Activated CD4-positive, alpha-beta T cell treated with anti-CD3 and anti-CD28 coated beads, Interleukin-2, amount 10 ng/mL, durations not matched to agents 7 days and 5 days (primary cell): ENCODE results near the gene COL13A1. TPM values are rescaled to one million over a fixed set of nuclear protein-coding genes. Genes with fewer than 3 reads are reported as not detected.

ENCODE experiments used
- CTCF ChIA-PET: fragments of 350-600 bp; sonication (Branson Sonifier 250); formaldehyde crosslinking; loops from one replicate; lab custom pipeline; 2021; ENCODE audit warnings: antibody characterized with exemption; lab: Charles Lee
- POLR2A ChIA-PET: fragments of 350-600 bp; sonication (Branson Sonifier 250); formaldehyde crosslinking; loops from one replicate; lab custom pipeline; 2021; ENCODE audit warnings: antibody characterized with exemption; lab: Charles Lee
- DNase-seq: peaks from one replicate; pipeline ENCODE4 v3.0.0-alpha.2; 2020
- H3K27ac Mint-ChIP-seq: one replicate; pipeline ENCODE4 v1.8.0; 2021; ENCODE audit warnings: mild to moderate bottlenecking, moderate library complexity, mixed read lengths
- H3K27me3 Mint-ChIP-seq: one replicate; pipeline ENCODE4 v1.8.0; 2021; ENCODE audit warnings: mixed read lengths
- H3K36me3 Mint-ChIP-seq: one replicate; pipeline ENCODE4 v1.8.0; 2021; ENCODE audit warnings: low read depth, mixed read lengths
- H3K4me1 Mint-ChIP-seq: one replicate; pipeline ENCODE4 v1.8.0; 2021; ENCODE audit warnings: mixed read lengths
- H3K4me3 Mint-ChIP-seq: one replicate; pipeline ENCODE4 v1.8.0; 2021; ENCODE audit warnings: mild to moderate bottlenecking, moderate library complexity, mixed read lengths
- H3K9me3 Mint-ChIP-seq: one replicate; pipeline ENCODE4 v1.8.0; 2021; ENCODE audit warnings: mixed read lengths
- total RNA-seq, 2 experiments: library from RNA; stranded (reverse); gene quantifications; one replicate each; pipeline ENCODE4 v1.2.3, GENCODE V29; 2021

Gene COL13A1
- total RNA-seq, 2 experiments from 2014 or later = not detected

- no peaks in the 10 kb centered on the region for H3K9me3 Mint-ChIP-seq
- ChIA-PET POLR2A (no interaction called here), CTCF (interaction anchor here (1.2 kb wide), 1 partner anchor 21 kb away, joined by 5 read pairs; no protein-coding TSS in a partner anchor)
- no peaks in the 10 kb centered on the region for H3K36me3 Mint-ChIP-seq
- no peak for DNase-seq
- peaks cover 4% of the 10 kb centered on the region for H3K27me3 Mint-ChIP-seq
- H3K4me1 Mint-ChIP-seq = no peaks in the 10 kb centered on the region
- no peak overlapping the region for H3K4me3 Mint-ChIP-seq
- H3K27ac Mint-ChIP-seq = no peak overlapping the region
Observed at GRCh38 chr10:69918036-69918435, 116.3 kb downstream of the COL13A1 start.

- Mint-ChIP-seq H3K27me3 (peaks cover 4% of the 10 kb centered on the region), H3K27ac (no peak overlapping the region), H3K4me1 (no peaks in the 10 kb centered on the region), H3K36me3 (no peaks in the 10 kb centered on the region), H3K9me3 (no peaks in the 10 kb centered on the region), H3K4me3 (no peak overlapping the region)
- DNase-seq = no peak
- ChIA-PET CTCF (no interaction called here), POLR2A (no interaction called here)
Observed at GRCh38 chr10:69919250-69919649, 117.5 kb downstream of the COL13A1 start.

GRCh38 chr10:69925111-69925510, 123.4 kb downstream of the COL13A1 start:
- Mint-ChIP-seq H3K4me3 (no peak overlapping the region), H3K36me3 (no peaks in the 10 kb centered on the region), H3K27ac (no peak overlapping the region), H3K27me3 (peaks cover 3% of the 10 kb centered on the region), H3K9me3 (no peaks in the 10 kb centered on the region), H3K4me1 (no peaks in the 10 kb centered on the region)
- no peak for DNase-seq
- ChIA-PET POLR2A (no interaction called here), CTCF (interaction anchor here (1.3 kb wide), 1 partner anchor 10 kb away, joined by 5 read pairs; no protein-coding TSS in a partner anchor)

- no peak for DNase-seq
- ChIA-PET CTCF (no interaction called here), POLR2A (no interaction called here)
- no peaks in the 10 kb centered on the region for H3K36me3 Mint-ChIP-seq
- H3K4me3 Mint-ChIP-seq = no peak overlapping the region
- H3K27me3 Mint-ChIP-seq = peaks cover 2% of the 10 kb centered on the region
- H3K4me1 Mint-ChIP-seq = no peaks in the 10 kb centered on the region
- H3K27ac Mint-ChIP-seq = no peak overlapping the region
- no peaks in the 10 kb centered on the region for H3K9me3 Mint-ChIP-seq
Observed at GRCh38 chr10:69928339-69928738, 126.6 kb downstream of the COL13A1 start.

GRCh38 chr10:69929575-69929974, 127.9 kb downstream of the COL13A1 start:
- no peak overlapping the region for H3K27ac Mint-ChIP-seq
- DNase-seq = no peak
- H3K27me3 Mint-ChIP-seq = peaks cover 2% of the 10 kb centered on the region
- H3K4me1 Mint-ChIP-seq = no peaks in the 10 kb centered on the region
- ChIA-PET POLR2A (no interaction called here), CTCF (no interaction called here)
- H3K36me3 Mint-ChIP-seq = no peaks in the 10 kb centered on the region
- H3K9me3 Mint-ChIP-seq = no peaks in the 10 kb centered on the region
- H3K4me3 Mint-ChIP-seq = no peak overlapping the region

GRCh38 chr10:69934768-69935167, 133.1 kb downstream of the COL13A1 start:
- ChIA-PET CTCF (no interaction called here), POLR2A (no interaction called here)
- DNase-seq = no peak
- Mint-ChIP-seq H3K36me3 (no peaks in the 10 kb centered on the region), H3K4me3 (no peak overlapping the region), H3K9me3 (no peaks in the 10 kb centered on the region), H3K27me3 (peaks cover 2% of the 10 kb centered on the region), H3K27ac (no peak overlapping the region), H3K4me1 (no peaks in the 10 kb centered on the region)

GRCh38 chr10:69936091-69936490, 134.4 kb downstream of the COL13A1 start:
- H3K4me3 Mint-ChIP-seq = no peak overlapping the region
- H3K27ac Mint-ChIP-seq = no peak overlapping the region
- no peaks in the 10 kb centered on the region for H3K9me3 Mint-ChIP-seq
- no peaks in the 10 kb centered on the region for H3K36me3 Mint-ChIP-seq
- ChIA-PET CTCF (no interaction called here), POLR2A (interaction anchor here (0.6 kb wide), 1 partner anchor 1122 kb away, joined by 4 read pairs; no protein-coding TSS in a partner anchor)
- H3K4me1 Mint-ChIP-seq = no peaks in the 10 kb centered on the region
- DNase-seq = no peak
- peaks cover 2% of the 10 kb centered on the region for H3K27me3 Mint-ChIP-seq

- Mint-ChIP-seq H3K9me3 (peaks cover 4% of the 10 kb centered on the region), H3K27ac (no peak overlapping the region), H3K36me3 (no peaks in the 10 kb centered on the region), H3K4me1 (no peaks in the 10 kb centered on the region), H3K4me3 (no peak overlapping the region), H3K27me3 (no peaks in the 10 kb centered on the region)
- ChIA-PET POLR2A (no interaction called here), CTCF (interaction anchor here (0.6 to 1.6 kb wide), 2 partner anchors 20 to 582 kb away, joined by 3 read pairs; no protein-coding TSS in a partner anchor)
- DNase-seq = no peak
Observed at GRCh38 chr10:69938541-69938991, 136.9 kb downstream of the COL13A1 start.

GRCh38 chr10:69939061-69939460, 137.4 kb downstream of the COL13A1 start:
- Mint-ChIP-seq H3K27ac (no peak overlapping the region), H3K27me3 (no peaks in the 10 kb centered on the region), H3K4me1 (no peaks in the 10 kb centered on the region), H3K9me3 (peaks cover 4% of the 10 kb centered on the region), H3K4me3 (no peak overlapping the region), H3K36me3 (no peaks in the 10 kb centered on the region)
- POLR2A ChIA-PET = interaction anchor here (0.7 kb wide), 1 partner anchor 291 kb away, joined by 3 read pairs; no protein-coding TSS in a partner anchor
- no peak for DNase-seq
- CTCF ChIA-PET = interaction anchor here (0.6 to 1.6 kb wide), 2 partner anchors 19 to 581 kb away, joined by 3 read pairs; no protein-coding TSS in a partner anchor

GRCh38 chr10:69939481-69939880, 137.8 kb downstream of the COL13A1 start:
- no peak for DNase-seq
- ChIA-PET POLR2A (interaction anchor here (0.7 kb wide), 1 partner anchor 291 kb away, joined by 3 read pairs; no protein-coding TSS in a partner anchor), CTCF (interaction anchor here (1.6 kb wide), 1 partner anchor 19 kb away, joined by 3 read pairs; no protein-coding TSS in a partner anchor)
- H3K4me1 Mint-ChIP-seq = no peaks in the 10 kb centered on the region
- no peak overlapping the region for H3K27ac Mint-ChIP-seq
- no peaks in the 10 kb centered on the region for H3K36me3 Mint-ChIP-seq
- no peak overlapping the region for H3K4me3 Mint-ChIP-seq
- H3K27me3 Mint-ChIP-seq = no peaks in the 10 kb centered on the region
- peaks cover 4% of the 10 kb centered on the region for H3K9me3 Mint-ChIP-seq

GRCh38 chr10:69941730-69942129, 140.0 kb downstream of the COL13A1 start:
- Mint-ChIP-seq H3K4me1 (no peaks in the 10 kb centered on the region), H3K27me3 (no peaks in the 10 kb centered on the region), H3K9me3 (peaks cover 4% of the 10 kb centered on the region), H3K4me3 (no peak overlapping the region), H3K27ac (no peak overlapping the region), H3K36me3 (no peaks in the 10 kb centered on the region)
- no peak for DNase-seq
- ChIA-PET POLR2A (no interaction called here), CTCF (no interaction called here)

- peaks cover 4% of the 10 kb centered on the region for H3K9me3 Mint-ChIP-seq
- CTCF ChIA-PET = no interaction called here
- DNase-seq = no peak
- no peaks in the 10 kb centered on the region for H3K36me3 Mint-ChIP-seq
- POLR2A ChIA-PET = no interaction called here
- H3K4me1 Mint-ChIP-seq = no peaks in the 10 kb centered on the region
- no peak overlapping the region for H3K4me3 Mint-ChIP-seq
- H3K27me3 Mint-ChIP-seq = no peaks in the 10 kb centered on the region
- H3K27ac Mint-ChIP-seq = no peak overlapping the region
Observed at GRCh38 chr10:69943292-69943820, 141.7 kb downstream of the COL13A1 start.

- H3K4me1 Mint-ChIP-seq = no peaks in the 10 kb centered on the region
- DNase-seq = no peak
- POLR2A ChIA-PET = no interaction called here
- CTCF ChIA-PET = interaction anchor here (1.1 kb wide), 1 partner anchor 73 kb away, joined by 3 read pairs; no protein-coding TSS in a partner anchor
- no peaks in the 10 kb centered on the region for H3K27me3 Mint-ChIP-seq
- H3K27ac Mint-ChIP-seq = no peak overlapping the region
- H3K4me3 Mint-ChIP-seq = no peak overlapping the region
- H3K36me3 Mint-ChIP-seq = no peaks in the 10 kb centered on the region
- peaks cover 4% of the 10 kb centered on the region for H3K9me3 Mint-ChIP-seq
Observed at GRCh38 chr10:69944761-69945160, 143.1 kb downstream of the COL13A1 start.
